ENCODE results near the gene ADARB1.

- no peak for TF ChIP-seq CTCF (IDR thresholded peaks at IDR 0.05)
- TF ChIP-seq POLR2AphosphoS5 (IDR thresholded peaks at IDR 0.05): no peak
Measured at GRCh38 chr21:45264146-45264911, 189.9 kb downstream of the ADARB1 start.
